Thoracic aorta (tissue), 2 donors: ENCODE results near the gene SMOC2. TPM values are rescaled to one million over a fixed set of nuclear protein-coding genes. Genes with fewer than 3 reads are reported as not detected.

ENCODE experiments used
- ATAC-seq: fragments of 150-250 bp; one replicate; pipeline ENCODE4 v1.8.0; 2017; ENCODE audit warnings: low read depth; ENCODE audit not compliant: insufficient number of reproducible peaks, low FRiP score
- DNase-seq: peaks from one replicate; pipeline ENCODE4 v3.0.0-alpha.2; 2020; ENCODE audit warnings: low spot score
- H3K27ac ChIP-seq, 2 donors: fragments of 200-600 bp; sonication (generic); 1 replicate in 1 of 2; 2 replicates in 1 of 2; pipeline ENCODE4 v1.5.1; 2016; ENCODE audit warnings: mild to moderate bottlenecking in 2 of 2, moderate library complexity in 2 of 2
- H3K27me3 ChIP-seq: fragments of 200-600 bp; sonication (generic); replicated peaks from 2 replicates; pipeline ENCODE4 v1.6.0; 2016; ENCODE audit warnings: mild to moderate bottlenecking; ENCODE audit not compliant: insufficient read depth
- H3K36me3 ChIP-seq: fragments of 200-600 bp; sonication (generic); one replicate; pipeline ENCODE4 v1.5.1; 2016
- H3K4me1 ChIP-seq, 2 donors: fragments of 200-600 bp; sonication (generic); 1 replicate in 1 of 2; 2 replicates in 1 of 2; pipeline versions ENCODE4 v1.5.1 to v1.6.0; 2016; ENCODE audit warnings: low read depth in 2 of 2, mild to moderate bottlenecking in 1 of 2; ENCODE audit not compliant: control insufficient read depth in 1 of 2
- H3K4me3 ChIP-seq: fragments of 200-600 bp; sonication (generic); 2 replicates; pipeline ENCODE4 v1.5.1; 2016; ENCODE audit warnings: mild to moderate bottlenecking
- H3K9me3 ChIP-seq: fragments of 200-600 bp; sonication (generic); 2 replicates; pipeline ENCODE4 v1.5.1; 2016
- CTCF ChIP-seq: fragments of 200-600 bp; sonication (generic); IDR thresholded peaks from one replicate; pipeline ENCODE4 v1.5.1; 2019; ENCODE audit warnings: antibody characterized with exemption
- total RNA-seq, 2 donors: library from RNA; depleted of rRNA; stranded (reverse); fragments of >200 nt; gene quantifications; one replicate each; pipeline versions ENCODE4 v1.1.0 to v1.2.3, GENCODE V29; 2016

SMOC2 gene
- total RNA-seq, 2 donors from 2014 or later: 334 to 424 TPM

GRCh38 chr6:168451805-168452517, 11.0 kb downstream of the SMOC2 start:
- H3K4me3 ChIP-seq: peak overlapping the region; percentile 17
- peak overlapping the region; percentile 88 to 93 for H3K27ac ChIP-seq
- TF ChIP-seq CTCF: peak; percentile 30
- ATAC-seq (no peak), DNase-seq (no peak)
- no peaks in the 10 kb centered on the region for H3K27me3 ChIP-seq
- no peaks in the 10 kb centered on the region for H3K9me3 ChIP-seq
- no peaks in the 10 kb centered on the region for H3K36me3 ChIP-seq
- peaks cover 46 to 84% of the 10 kb centered on the region in 2 donors for H3K4me1 ChIP-seq

GRCh38 chr6:168452685-168453377, 11.8 kb downstream of the SMOC2 start:
- H3K27me3 ChIP-seq: no peaks in the 10 kb centered on the region
- DNase-seq: no peak
- no peak for TF ChIP-seq CTCF
- peak overlapping the region; percentile 16 for H3K4me3 ChIP-seq
- H3K36me3 ChIP-seq: no peaks in the 10 kb centered on the region
- H3K4me1 ChIP-seq: peaks cover 41 to 84% of the 10 kb centered on the region in 2 donors
- H3K9me3 ChIP-seq: no peaks in the 10 kb centered on the region
- no peak for ATAC-seq
- H3K27ac ChIP-seq: peak overlapping the region; percentile 88 to 93

- H3K4me1 ChIP-seq: peaks cover 39 to 70% of the 10 kb centered on the region in 2 donors
- peak overlapping the region; percentile 88 to 93 for H3K27ac ChIP-seq
- DNase-seq: no peak
- no peak for TF ChIP-seq CTCF
- no peaks in the 10 kb centered on the region for H3K9me3 ChIP-seq
- no peaks in the 10 kb centered on the region for H3K27me3 ChIP-seq
- H3K36me3 ChIP-seq: no peaks in the 10 kb centered on the region
- no peak for ATAC-seq
- no peak overlapping the region for H3K4me3 ChIP-seq
Observed at GRCh38 chr6:168455847-168456530, 15.0 kb downstream of the SMOC2 start.

DNA sequence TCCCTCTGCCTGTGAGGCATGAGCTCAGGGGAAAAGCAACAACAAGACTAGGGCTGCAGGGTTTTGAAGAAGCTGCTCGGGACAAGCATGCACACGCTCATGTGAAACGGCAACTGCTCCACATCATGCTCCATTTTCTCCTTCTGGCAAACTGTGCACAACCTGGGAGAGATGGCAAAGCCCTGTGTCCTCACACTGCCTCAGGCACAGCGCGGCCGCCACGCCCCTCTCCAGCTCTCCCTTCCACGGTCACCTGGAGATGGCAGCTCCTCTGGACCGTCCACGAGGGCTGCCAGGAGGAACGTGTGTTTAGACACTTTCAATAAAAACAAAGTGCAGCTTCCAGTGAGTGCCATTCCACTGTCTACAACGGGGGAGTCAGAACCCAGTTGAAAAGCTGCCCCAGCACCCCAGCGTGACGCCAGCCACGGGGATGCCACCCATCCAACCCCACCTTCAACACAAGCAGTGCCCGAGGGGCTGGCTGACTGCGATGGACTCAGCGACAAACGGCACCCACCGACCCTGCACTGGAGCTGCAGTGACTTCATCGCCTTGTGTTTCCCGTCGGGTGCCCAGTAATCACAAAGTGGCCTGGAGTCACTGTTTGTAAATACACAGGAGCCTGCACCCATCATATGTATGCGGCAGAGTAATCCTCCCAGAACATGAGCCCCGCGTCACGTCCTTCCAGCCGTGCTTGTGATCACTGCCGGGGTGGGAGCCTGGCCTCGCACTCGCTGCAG, 16.1 kb downstream of the SMOC2 start:
- DNase-seq: no peak
- Histone ChIP-seq H3K4me3 (no peak overlapping the region), H3K9me3 (no peaks in the 10 kb centered on the region), H3K27ac (peak overlapping the region in 1 of 2 donors; percentile 93), H3K4me1 (peaks cover 28 to 61% of the 10 kb centered on the region in 2 donors), H3K27me3 (no peaks in the 10 kb centered on the region), H3K36me3 (no peaks in the 10 kb centered on the region)
- no peak for TF ChIP-seq CTCF
- ATAC-seq: no peak

- Histone ChIP-seq H3K27me3 (no peaks in the 10 kb centered on the region), H3K9me3 (no peaks in the 10 kb centered on the region), H3K36me3 (no peaks in the 10 kb centered on the region), H3K4me1 (peaks cover 25 to 61% of the 10 kb centered on the region in 2 donors), H3K27ac (no peak overlapping the region), H3K4me3 (no peak overlapping the region)
- TF ChIP-seq CTCF: no peak
- ATAC-seq (no peak), DNase-seq (no peak)
Observed at GRCh38 chr6:168457653-168457934, 16.6 kb downstream of the SMOC2 start.
